K562 (cell line): ENCODE results near the gene MRPS18B. TPM values are rescaled to one million over a fixed set of nuclear protein-coding genes. Genes with fewer than 3 reads are reported as not detected.

Experiments used
- EZH2 ChIP-seq: IDR thresholded peaks from 2 replicates; pipeline ENCODE4 v1.6.1; 2012; ENCODE audit warnings: low read depth, mild to moderate bottlenecking, inconsistent platforms, low read length, borderline replicate concordance
- FOXK1 ChIP-seq: sonication (generic); formaldehyde crosslinking; IDR thresholded peaks from 2 replicates; pipeline ENCODE4 v1.8.0; 2022; ENCODE audit warnings: missing genetic modification reagents, mild to moderate bottlenecking, borderline replicate concordance
- FOXM1 ChIP-seq, 2 experiments: fragments of 450-650 bp in 1 of 2; sonication (generic) in 1 of 2; formaldehyde crosslinking in 1 of 2; IDR thresholded peaks; 2 replicates each; pipeline versions ENCODE4 v1.6.1 to v1.9.0; 2017 to 2022; ENCODE audit warnings: low read depth in 2 of 2, mild to moderate bottlenecking in 2 of 2, missing genetic modification reagents in 1 of 2, moderate library complexity in 1 of 2
- HDAC1 ChIP-seq, 2 experiments: fragments of 450-650 bp; IDR thresholded peaks; 2 replicates each; pipeline ENCODE4 v1.6.1; 2016 to 2017; ENCODE audit warnings: inconsistent platforms in 1 of 2, mild to moderate bottlenecking in 1 of 2, moderate library complexity in 1 of 2
- HIVEP1 ChIP-seq: fragments of 250-450 bp; sonication (Bioruptor Pico); IDR thresholded peaks from 2 replicates; pipeline ENCODE4 v1.4.0; 2020; ENCODE audit warnings: mild to moderate bottlenecking
- MBD1 ChIP-seq: fragments of 250-450 bp; sonication (Bioruptor Pico); IDR thresholded peaks from 2 replicates; pipeline ENCODE4 v1.8.0; 2022; ENCODE audit warnings: inconsistent platforms
- NR1H2 ChIP-seq: sonication (generic); formaldehyde crosslinking; IDR thresholded peaks from 2 replicates; pipeline ENCODE4 v1.4.0; 2020; ENCODE audit warnings: mild to moderate bottlenecking, missing genetic modification reagents
- PBX2 ChIP-seq, 2 experiments: IDR thresholded peaks in 1 of 2; conservative IDR thresholded peaks in 1 of 2; 2 replicates each; pipeline ENCODE4 v1.6.1; 2016; ENCODE audit warnings: low read depth in 2 of 2, mild to moderate bottlenecking in 1 of 2, missing compliant biosample characterization in 1 of 2, missing genetic modification characterization in 1 of 2, moderate library complexity in 1 of 2
- RNF219 ChIP-seq: fragments of 250-450 bp; sonication (Bioruptor Pico); IDR thresholded peaks from 2 replicates; pipeline ENCODE4 v1.5.0; 2022; ENCODE audit warnings: mild to moderate bottlenecking
- SMARCC2 ChIP-seq: fragments of 450-650 bp; IDR thresholded peaks from 2 replicates; pipeline ENCODE4 v1.6.1; 2017; ENCODE audit warnings: antibody characterized with exemption, moderate library complexity, mild to moderate bottlenecking, low read depth
- TARDBP ChIP-seq: fragments of 450-650 bp; IDR thresholded peaks from 2 replicates; pipeline ENCODE4 v1.6.1; 2016
- ZFP30 ChIP-seq: fragments of 250-450 bp; sonication (Bioruptor Pico); IDR thresholded peaks from 2 replicates; pipeline ENCODE4 v1.8.0; 2022; ENCODE audit warnings: moderate library complexity, mild to moderate bottlenecking, inconsistent platforms, borderline replicate concordance
- ZFP36 ChIP-seq: fragments of 150-350 bp; IDR thresholded peaks from 2 replicates; pipeline ENCODE4 v1.6.1; 2018; ENCODE audit warnings: low read length, low read depth; ENCODE audit not compliant: partially characterized antibody
- ZNF263 ChIP-seq: sonication (generic); formaldehyde crosslinking; IDR thresholded peaks from 2 replicates; pipeline ENCODE4 v1.8.0; 2022; ENCODE audit warnings: mild to moderate bottlenecking, missing genetic modification reagents, borderline replicate concordance
- ZNF764 ChIP-seq: fragments of 250-450 bp; sonication (Bioruptor Pico); IDR thresholded peaks from 2 replicates; pipeline ENCODE4 v1.4.0; 2020; ENCODE audit warnings: low read depth, mild to moderate bottlenecking, moderate library complexity
- polyA plus RNA-seq, 8 experiments: library from polyadenylated mRNA; depleted of rRNA in 4 of 8; stranded (reverse) in 5 of 8; unstranded in 3 of 8; fragments of >200 nt; fragmentation: Nextera tagmentation in 2 of 8; fragmentation: Illumina TruSeq in 1 of 8; extraction: Ambion mirVana in 2 of 8; extraction: Trizol in 1 of 8; gene quantifications; 2 replicates each; pipeline versions ENCODE4 v1.2.1 to v1.2.3, GENCODE V29; 2011 to 2014; ENCODE audit warnings: inconsistent platforms in 1 of 8, missing spikeins in 1 of 8
- total RNA-seq, 7 experiments: library from RNA; depleted of rRNA in 6 of 7; stranded (reverse); fragments of >200 nt in 6 of 7; fragmentation: Illumina TruSeq in 2 of 7; extraction: Trizol in 2 of 7; gene quantifications; 2 replicates each; pipeline versions ENCODE4 v1.2.1 to v1.2.3, GENCODE V29; 2011 to 2021; ENCODE audit warnings: low replicate concordance in 1 of 7

MRPS18B gene
- total and polyA plus RNA-seq, 9 of the 15 experiments (the other 6 are each of a cell fraction or from before 2014, with no cell fraction given), result 132 to 383 (median 178) TPM

- TF ChIP-seq MBD1 (CRISPR knock-in tag), result no peak
- TF ChIP-seq ZFP30 (CRISPR knock-in tag), result peak; percentile 73; the same call in 1 of the 2 replicates
- no peak for TF ChIP-seq ZNF263 (CRISPR knock-in tag)
- no peak for TF ChIP-seq EZH2
- TF ChIP-seq NR1H2 (CRISPR knock-in tag), result no peak
- TF ChIP-seq ZFP36, result no peak
- TF ChIP-seq FOXK1 (CRISPR knock-in tag), result no peak
- TF ChIP-seq ZNF764 (CRISPR knock-in tag), result no peak
- no peak for TF ChIP-seq HDAC1 (IDR thresholded peaks at IDR 0.05)
- TF ChIP-seq FOXM1 (IDR thresholded peaks at IDR 0.05; ENCODE audit: low read depth), result no peak; the same call in 1 of the 2 replicates
- TF ChIP-seq FOXM1 (CRISPR knock-in tag; IDR thresholded peaks at IDR 0.05; ENCODE audit: low read depth), result no peak
- 0 out of 2 replicates have a peak, but pooled peaks have one; percentile 37 for TF ChIP-seq HIVEP1 (CRISPR knock-in tag)
- peak; percentile 78; the same call in 1 of the 2 replicates for TF ChIP-seq RNF219 (CRISPR knock-in tag)
- TF ChIP-seq PBX2 (CRISPR knock-in tag; IDR thresholded peaks at IDR 0.05; ENCODE audit: low read depth), result no peak
- TF ChIP-seq PBX2 (tag; conservative IDR thresholded peaks at IDR 0.05; ENCODE audit: low read depth), result peak; percentile 50; the same call in 1 of the 2 replicates
- TF ChIP-seq TARDBP, result no peak
- TF ChIP-seq SMARCC2, result no peak
Observed at GRCh38 chr6:30615219-30615957, 2.3 kb upstream of the MRPS18B start (continued).
